NOMO-1 treated with DMSO at 0.1 percent for 48 hours (cell line): ENCODE results near the gene ADCY10.
"Not testable (repeated sequence)": the region's sequence is repeated elsewhere in the genome, so short reads cannot be mapped to it uniquely, and the experiment has no call there.

Source experiments
- DNase-seq: peaks from one replicate; lab custom pipeline; 2025; ENCODE audit not compliant: unreplicated experiment; lab: John Stamatoyannopoulos, UW

The ADCY10 gene, protein sequence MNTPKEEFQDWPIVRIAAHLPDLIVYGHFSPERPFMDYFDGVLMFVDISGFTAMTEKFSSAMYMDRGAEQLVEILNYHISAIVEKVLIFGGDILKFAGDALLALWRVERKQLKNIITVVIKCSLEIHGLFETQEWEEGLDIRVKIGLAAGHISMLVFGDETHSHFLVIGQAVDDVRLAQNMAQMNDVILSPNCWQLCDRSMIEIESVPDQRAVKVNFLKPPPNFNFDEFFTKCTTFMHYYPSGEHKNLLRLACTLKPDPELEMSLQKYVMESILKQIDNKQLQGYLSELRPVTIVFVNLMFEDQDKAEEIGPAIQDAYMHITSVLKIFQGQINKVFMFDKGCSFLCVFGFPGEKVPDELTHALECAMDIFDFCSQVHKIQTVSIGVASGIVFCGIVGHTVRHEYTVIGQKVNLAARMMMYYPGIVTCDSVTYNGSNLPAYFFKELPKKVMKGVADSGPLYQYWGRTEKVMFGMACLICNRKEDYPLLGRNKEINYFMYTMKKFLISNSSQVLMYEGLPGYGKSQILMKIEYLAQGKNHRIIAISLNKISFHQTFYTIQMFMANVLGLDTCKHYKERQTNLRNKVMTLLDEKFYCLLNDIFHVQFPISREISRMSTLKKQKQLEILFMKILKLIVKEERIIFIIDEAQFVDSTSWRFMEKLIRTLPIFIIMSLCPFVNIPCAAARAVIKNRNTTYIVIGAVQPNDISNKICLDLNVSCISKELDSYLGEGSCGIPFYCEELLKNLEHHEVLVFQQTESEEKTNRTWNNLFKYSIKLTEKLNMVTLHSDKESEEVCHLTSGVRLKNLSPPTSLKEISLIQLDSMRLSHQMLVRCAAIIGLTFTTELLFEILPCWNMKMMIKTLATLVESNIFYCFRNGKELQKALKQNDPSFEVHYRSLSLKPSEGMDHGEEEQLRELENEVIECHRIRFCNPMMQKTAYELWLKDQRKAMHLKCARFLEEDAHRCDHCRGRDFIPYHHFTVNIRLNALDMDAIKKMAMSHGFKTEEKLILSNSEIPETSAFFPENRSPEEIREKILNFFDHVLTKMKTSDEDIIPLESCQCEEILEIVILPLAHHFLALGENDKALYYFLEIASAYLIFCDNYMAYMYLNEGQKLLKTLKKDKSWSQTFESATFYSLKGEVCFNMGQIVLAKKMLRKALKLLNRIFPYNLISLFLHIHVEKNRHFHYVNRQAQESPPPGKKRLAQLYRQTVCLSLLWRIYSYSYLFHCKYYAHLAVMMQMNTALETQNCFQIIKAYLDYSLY (N-terminal part only)

DNA sequence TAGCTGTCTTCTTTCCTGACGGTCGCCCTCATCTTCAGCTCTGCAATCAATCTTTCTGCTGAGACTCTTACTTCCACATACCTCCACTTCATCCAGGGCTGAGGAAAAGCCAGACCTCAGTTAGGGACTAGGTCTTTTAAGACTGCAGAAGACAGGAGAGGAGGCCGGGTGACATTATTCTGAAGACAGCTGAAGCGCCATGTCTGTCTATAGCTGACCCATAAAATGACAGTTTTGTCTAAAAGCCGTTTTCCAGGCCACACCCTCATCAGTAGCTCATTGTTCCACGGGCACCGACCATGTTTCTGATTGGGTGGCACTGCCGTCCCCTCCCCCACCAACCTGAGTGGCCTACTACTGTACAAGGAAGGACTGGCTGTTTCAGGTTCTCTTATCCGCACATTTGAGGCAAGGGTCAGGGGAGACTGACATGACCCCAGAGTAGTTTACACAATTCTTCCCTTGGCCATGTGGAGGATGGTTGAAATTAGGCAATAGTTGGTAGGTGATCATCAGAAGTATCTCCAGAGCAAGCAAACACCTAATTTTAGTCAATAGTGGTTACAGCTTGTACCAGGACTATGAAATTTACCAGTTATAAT, at the start of gene ADCY10:
Gene ADCY10 (minus strand): TSS at position 240 of the 602 bp plus-strand sequence. CDS start 8,994 bp downstream, outside the sequence.
- no peak for DNase-seq

DNA sequence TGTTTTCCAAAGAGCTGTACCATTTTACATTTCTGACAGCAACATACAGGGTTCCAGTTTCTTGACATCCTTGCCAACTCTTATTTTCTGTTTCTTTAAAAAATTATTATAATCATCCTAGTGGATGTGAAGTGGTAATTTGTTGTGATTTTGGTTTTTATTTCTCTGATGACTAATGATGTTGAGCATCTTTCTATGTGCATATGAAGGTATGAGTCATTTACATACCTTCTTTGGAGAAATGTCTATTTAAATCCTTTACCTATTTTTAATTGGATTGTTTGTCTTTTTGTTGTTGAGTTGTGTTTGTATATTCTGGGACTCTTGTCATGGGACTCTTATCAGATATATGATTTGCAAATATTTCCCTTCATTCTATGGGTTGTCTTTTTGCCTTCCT, 43.8 kb upstream of the ADCY10 start:
- DNase-seq, result no peak

DNA sequence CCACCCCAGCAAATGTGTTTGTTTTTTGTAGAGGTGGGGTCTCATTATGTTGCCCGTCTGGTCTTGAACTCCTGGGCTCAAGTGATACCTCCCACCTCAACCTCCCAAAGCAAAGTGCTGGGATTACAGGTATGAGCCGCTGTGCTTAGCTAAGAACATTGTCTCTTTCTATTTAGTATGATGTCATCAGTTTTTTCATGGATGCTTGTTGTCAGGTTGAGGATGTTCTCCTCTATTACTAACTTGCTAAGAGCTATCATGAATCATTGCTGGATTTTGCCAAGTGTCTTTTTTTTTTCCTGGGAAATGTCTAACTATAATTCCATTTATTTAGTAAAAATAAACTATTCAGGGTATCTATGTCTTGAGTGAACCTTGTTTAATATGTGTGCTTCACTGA, 42.0 kb upstream of the ADCY10 start:
- DNase-seq, result no peak

DNA sequence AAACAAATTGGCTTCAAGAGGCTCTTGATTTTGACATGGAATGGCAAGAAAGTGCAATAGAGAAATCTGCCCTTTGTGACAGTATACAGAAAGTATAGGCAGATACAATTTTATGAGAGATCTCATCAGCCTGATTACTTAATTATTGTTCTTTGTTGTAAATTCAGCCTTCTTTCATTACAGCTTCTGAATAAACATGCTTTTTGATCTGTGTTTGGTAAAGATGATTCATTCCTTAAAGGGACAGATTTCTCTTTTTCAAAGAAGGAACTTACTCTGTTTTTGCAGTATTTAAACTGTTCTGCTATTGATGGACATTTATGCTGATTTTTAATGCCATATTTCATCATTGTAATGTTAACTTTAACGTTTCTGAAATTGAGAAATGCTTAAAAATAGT, 36.6 kb upstream of the ADCY10 start:
- peak; percentile 24 for DNase-seq

DNA sequence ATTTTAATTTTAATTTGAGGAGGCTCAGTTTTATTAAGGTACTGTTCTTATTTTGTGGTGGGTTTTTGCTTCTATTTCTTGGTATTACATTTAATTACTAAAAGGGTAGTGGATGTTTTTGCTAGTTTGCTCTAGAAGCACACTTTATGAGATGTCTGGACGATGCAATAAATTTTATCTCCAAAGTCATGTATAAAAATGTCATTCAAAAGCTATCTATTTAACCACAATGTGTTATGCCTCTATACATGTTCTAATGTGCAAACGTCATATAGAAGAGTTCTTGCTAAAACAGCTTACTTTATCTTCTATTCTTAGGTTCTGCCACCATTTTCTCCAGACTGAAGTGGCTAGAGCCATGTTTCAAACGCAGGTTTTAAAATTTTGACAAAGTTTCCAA, 35.9 kb upstream of the ADCY10 start:
- DNase-seq, result no peak

DNA sequence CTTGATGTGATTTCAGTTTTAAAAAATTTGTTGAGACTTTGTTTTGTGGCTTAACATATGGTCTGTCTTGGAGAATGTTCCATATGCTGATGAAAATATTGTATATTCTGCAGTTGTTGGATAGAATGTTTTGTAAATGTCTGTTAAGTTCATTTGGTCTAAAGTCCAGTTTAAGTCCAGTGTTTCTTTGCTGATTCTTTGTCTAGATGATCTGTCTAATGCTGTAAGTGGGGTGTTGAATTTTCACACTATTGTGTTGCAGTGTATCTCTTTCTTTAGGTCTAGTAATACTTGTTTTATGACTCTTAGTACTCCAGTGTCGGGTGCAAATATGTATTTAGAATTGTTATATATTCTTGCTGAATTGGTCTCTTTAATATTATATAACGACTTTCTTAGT, 33.8 kb upstream of the ADCY10 start:
- no peak for DNase-seq

DNA sequence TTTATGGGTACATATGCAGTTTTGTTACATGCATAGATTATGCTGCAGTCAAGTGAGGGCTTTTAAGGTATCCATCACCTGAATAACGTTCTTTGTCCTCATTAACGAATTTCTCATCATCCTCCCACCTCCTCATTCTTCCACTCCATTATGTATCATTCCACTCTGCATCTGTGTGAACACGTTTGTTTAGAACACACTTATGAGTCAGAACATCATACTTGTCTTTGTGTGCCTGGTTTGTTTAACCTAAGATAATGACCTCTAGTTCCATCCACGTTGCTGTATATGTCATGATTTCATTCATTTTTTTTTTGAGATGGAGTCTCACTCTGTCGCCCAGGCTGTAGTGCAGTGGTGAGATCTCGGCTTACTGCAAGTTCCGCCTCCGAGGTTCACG, 29.6 kb upstream of the ADCY10 start:
- no peak for DNase-seq

DNA sequence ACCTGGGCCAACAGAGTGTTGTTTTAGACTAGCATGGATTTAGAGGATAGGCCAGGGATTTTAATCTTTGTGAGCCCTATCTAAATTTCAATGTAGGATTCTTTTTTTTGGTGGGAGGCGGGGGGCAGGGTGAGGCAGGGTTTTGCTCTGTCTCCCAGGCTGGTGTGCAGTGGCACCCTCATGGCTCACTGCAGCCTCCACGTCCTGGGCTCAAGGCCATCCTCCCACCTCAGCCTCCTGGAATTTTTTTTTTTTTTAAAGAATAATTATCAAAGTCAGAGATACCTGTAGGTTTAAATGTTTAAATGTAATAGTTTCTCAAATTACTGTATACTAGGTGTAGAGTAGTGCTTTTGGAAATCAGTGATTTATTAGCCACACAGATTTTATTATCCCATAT, 26.3 kb upstream of the ADCY10 start:
- no peak for DNase-seq

DNA sequence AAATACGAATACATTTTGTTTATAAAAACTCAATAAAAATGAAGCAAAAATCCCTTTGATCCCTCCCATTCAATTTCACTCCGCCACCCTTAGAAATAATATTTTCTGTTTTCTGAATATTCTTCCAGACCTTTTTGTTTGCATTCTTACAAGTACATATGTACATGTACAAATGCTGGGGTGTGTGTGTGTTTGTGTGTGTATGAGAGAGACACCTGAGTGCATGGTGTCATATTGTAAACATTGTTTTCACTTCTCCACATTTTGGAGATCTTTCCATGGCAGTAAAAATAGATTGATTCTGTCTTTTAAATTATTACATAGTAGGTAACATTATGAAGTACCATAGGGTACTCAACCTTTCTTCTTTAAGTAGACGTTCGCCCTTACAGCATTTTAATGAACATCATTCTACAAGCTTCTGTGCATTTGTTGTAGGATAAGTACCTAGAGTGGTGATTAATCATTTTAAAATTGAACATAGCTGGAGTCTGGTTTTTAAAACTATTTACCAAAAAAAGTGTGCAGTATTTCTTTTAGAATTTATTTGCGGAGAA, 24.2 kb upstream of the ADCY10 start:
- DNase-seq, result no peak

DNA sequence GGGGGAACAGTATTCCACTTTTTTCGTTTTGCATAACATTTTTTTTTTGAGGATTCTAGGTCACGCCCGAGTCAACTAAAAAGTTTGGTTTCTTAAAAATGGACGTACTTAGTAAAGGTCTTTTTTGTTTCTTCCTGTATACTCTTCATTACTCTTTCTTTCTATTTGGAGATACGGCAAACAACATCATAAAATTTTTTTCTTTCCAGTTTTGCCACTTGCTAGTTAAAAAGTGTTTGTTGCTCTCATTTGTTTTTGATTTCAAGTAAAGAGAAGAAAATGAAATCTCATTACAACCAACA, 23.7 kb upstream of the ADCY10 start:
- DNase-seq, result no peak

DNA sequence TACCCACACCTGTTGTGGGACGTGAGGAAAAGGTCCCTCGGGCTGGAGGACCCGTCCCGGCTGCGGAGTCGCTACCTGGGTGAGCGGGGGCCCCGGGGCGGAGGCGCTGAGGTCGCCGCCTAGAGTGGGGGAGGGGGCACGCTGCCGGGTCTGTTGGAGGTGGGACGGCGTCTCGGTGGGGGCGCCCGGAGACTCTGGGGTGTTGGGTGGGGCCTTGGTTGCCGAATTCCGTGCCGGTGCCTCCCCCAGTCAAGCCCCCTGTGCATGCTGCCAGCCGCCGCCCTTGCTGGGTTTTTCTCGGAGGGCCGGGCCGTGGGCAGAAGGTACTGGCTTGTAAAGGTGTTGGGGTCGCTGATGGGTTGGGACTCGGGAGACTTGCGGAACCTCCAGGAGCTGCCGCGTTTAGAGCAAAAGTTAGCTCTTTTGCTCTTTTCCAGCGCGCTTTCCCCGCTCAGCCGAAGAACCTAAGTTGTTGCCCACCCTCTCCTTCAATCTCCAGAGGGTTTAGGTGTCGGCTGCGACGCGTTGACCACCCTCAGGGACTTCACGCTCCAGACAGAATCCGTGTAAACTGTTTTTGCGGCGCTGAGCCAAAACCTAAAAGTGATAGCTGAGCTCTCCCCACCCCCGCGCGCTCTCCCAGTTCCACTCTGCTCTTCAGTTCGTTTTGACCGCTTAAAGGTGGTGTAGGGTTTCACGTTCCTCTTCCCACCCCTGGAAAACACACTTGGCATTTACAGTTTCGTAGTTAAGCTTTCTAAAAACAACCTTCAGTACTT, 23.2 kb upstream of the ADCY10 start, which contains the start of gene MPC2:
Gene MPC2 (minus strand): TSS at position 143 of the 779 bp plus-strand sequence. CDS start 1,231 bp downstream, outside the sequence.
- DNase-seq, result peak; percentile 38

DNA sequence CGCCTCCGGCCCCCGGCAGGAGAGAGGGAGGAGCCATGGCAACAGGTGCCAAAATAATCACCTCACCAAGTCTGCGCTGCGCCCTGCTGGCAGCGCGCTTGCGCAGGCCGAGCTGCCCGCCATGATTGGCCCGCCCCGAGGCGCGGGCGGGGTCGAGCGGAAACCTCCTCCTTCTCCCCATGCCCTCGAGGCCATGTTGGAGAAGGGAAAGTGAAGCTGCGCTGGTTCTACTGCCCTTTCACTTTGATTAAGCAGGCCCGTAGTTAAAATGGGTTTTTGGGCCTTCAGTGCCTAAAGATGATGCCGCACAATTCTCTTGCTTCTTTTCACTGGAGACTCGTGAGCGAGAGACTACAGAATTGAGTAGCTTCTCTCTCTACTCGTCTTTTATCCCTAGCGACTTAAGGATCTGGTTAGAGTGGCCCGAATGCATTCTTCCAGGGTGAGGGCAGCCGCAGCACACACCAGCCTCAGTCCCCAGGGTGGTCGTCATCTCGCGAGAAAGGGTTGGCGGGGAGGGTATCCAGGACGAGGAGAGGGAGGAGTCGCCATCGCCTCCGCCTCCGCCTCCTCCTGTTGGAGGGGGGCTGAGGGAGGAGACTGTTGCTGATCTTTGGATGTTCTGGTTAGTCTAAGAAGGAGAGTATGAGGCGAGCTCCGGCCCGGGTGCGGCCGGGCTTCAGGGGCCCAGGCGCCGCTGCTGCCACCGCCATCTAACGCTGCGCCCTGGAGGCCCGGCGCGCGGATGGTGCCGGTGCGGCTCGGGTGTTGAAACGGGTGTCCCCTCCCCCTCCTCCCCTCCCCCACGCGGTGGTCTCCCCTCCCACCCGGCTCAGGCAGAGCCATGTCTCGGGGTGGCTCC, 22.4 kb upstream of the ADCY10 start, which contains the start of gene DCAF6:
Gene DCAF6 (plus strand): TSS at position 616 of the 862 bp plus-strand sequence. CDS start 229 bp downstream, at position 845.
- DNase-seq, result peak; percentile 98

DNA sequence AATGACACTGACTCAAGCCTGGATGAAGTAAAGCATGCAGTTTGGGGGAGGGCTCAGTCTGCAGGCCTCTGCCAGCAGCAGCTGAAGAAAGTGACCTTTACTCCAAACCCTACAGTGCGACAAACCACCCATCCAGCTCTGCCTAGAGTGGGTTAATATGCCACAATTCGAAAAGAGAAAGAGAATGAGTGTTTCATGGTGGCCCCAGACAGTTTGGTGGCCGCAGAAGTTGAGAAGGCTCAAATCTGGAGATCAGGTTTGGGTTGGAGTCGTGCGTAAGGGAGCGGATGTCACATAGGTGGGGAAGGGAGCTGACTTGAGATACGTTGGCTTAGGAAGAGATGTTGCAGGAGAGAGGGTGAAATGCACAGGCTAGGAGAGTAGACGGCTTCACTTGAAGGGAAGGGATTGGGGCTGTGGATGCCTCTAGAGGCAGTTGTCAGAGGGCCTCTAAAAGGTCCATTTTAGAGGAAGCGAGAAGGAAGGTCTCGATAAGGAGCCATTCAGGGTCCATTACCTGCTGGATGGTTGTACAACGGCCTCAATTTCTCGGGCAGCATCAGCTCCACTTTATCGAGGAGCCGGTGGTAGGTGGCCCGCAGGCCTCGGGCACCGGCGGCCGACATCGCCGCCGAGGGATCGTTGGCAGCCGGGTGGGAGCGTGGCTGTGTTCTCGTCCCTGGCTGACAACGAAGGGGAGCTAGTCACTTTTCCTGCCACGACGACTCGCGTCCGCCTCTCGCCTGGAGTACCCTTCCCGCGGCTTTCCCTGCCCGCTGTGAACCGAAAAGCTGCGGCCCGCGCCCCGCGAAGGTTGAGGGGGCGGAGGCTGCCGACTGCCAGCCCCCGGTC, 21.5 kb upstream of the ADCY10 start:
- DNase-seq, result peak; percentile 43

DNA sequence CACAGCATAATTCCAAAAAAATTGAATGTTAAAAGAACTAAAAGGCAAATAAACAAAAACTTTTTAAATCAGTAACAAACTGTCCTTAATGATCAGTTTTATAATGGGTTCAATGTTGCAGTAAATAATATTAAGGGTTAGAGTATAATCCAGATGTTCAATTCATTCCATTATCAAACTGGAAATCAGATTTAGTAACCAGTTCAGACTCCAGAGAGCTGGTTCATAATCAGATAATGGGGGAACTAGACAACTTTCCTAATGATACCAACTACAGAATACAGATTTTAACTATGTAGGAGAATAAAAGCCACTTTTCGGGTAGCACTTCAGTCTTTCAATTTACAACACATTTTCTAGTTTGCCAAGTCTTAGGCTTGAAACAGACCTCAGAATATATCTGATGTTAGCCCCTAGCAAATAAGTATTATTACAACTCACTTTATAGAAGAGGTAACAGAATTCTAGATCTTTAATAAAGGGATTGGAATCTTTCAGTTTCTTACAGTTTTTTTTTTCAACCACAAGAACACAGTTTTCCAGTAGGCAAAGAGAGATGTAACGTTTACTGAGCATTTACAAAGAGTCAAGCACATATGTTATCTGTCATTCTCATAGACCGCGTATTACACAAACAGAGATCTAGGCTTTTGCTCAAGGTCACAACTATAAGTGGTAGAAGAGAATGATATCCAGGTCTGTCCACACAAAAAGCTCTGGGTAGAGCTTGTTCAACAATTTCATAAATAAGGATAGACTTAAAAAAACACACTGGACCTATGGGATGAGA, 20.7 kb upstream of the ADCY10 start:
- peak; percentile 32 for DNase-seq

DNA sequence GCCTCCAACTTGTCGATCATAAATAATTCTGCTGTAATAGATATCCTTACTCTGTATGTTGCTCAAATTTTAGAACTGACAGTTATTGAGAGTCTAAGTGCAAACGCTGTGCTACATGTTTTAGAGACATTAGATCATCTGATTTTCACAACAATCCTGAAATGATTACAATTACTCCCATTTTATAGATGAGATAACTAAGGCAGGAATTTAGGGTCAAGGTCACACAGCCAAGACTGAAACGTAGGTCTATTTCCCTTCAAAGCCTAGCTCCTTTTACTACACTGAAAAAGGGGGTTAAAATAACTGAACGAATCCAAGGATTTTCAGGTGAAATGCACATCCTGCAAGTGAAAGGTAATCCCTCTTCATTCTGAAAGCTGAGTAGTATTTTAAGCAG, 19.9 kb upstream of the ADCY10 start:
- no peak for DNase-seq

DNA sequence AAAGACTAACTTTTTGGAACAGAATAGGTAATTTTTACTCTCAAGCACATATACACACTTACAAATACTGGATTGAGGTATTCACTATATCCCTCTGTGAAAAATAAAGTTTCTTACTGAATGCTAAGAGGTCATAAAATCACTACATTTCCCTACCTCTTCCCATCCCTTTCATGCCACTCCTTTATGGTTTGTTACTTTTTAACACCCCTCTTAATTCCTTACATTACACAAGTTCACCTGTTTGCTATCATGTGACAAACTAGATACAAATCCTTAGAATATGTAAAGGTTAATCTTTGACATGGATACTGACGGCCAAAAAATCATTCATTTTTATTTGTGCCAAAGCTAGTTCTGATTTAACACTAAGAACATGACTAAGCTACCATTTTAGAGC, 15.8 kb upstream of the ADCY10 start:
- no peak for DNase-seq

DNA sequence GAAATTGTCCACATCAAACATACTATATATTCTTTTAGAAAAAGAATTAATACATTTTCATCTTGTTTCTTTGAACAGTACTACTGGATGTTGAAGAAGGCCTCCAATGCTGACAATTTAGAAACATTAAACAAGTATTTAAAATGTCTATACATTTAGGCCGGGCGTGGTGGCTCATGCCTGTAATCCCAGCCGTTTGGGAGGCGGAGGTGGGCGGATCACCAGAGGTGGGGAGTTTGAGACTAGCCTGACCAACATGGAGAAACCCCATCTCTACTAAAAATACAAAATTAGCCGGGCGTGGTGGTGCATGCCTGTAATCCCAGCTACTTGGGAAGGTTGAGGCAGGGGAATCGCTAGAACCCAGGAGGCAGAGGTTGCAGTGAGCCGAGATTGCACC, 15.0 kb upstream of the ADCY10 start:
- DNase-seq, result not testable (repeated sequence)
